Loucy (cell line): Measurements from ENCODE around the gene GPC3.

Source experiments
- CTCF ChIP-seq: fragments of 200-600 bp; sonication (generic); conservative IDR thresholded peaks from 2 replicates; pipeline ENCODE4 v1.5.1; 2014; ENCODE audit warnings: mild to moderate bottlenecking, antibody characterized with exemption, low read length
- EZH2phosphoT487 ChIP-seq: fragments of 200-600 bp; IDR thresholded peaks from 2 replicates; pipeline ENCODE4 v1.6.1; 2018; ENCODE audit warnings: antibody characterized with exemption, mild to moderate bottlenecking, moderate library complexity, borderline replicate concordance

- TF ChIP-seq EZH2phosphoT487, result no peak
- TF ChIP-seq CTCF, result no peak
Measured at GRCh38 chrX:133937022-133937421, 48.4 kb downstream of the GPC3 start.
